Skeletal muscle tissue (tissue), 4 donors: Measurements from ENCODE around the gene TJP1. TPM values are rescaled to one million over a fixed set of nuclear protein-coding genes. Genes with fewer than 3 reads are reported as not detected.
A peak's percentile ranks its signal among the peaks of the same experiment; 100 is the strongest.
"Not testable (repeated sequence)": the region's sequence is repeated elsewhere in the genome, so short reads cannot be mapped to it uniquely, and the experiment has no call there.

Experiments
- H3K27ac ChIP-seq: one replicate; pipeline ENCODE4 v1.7.0; 2013; ENCODE audit warnings: mild to moderate bottlenecking, low read depth, low read length, inconsistent platforms
- H3K27me3 ChIP-seq, 3 donors: one replicate each; pipeline ENCODE4 v1.7.0; 2013; ENCODE audit warnings: low read length in 3 of 3; ENCODE audit not compliant: control insufficient read depth in 3 of 3, insufficient read depth in 3 of 3
- H3K36me3 ChIP-seq, 3 donors: one replicate each; pipeline ENCODE4 v1.7.0; 2013; ENCODE audit warnings: low read length in 3 of 3; ENCODE audit not compliant: control insufficient read depth in 3 of 3, insufficient read depth in 3 of 3
- H3K4me1 ChIP-seq, 3 donors: one replicate each; pipeline ENCODE4 v1.7.0; 2013; ENCODE audit warnings: low read length in 3 of 3, mild to moderate bottlenecking in 3 of 3; ENCODE audit not compliant: control insufficient read depth in 3 of 3, insufficient read depth in 3 of 3
- H3K4me3 ChIP-seq, 3 donors: one replicate each; pipeline ENCODE4 v1.7.0; 2013; ENCODE audit warnings: low read length in 3 of 3
- H3K9ac ChIP-seq, 3 donors: one replicate each; pipeline ENCODE4 v1.7.0; 2013; ENCODE audit warnings: low read length in 3 of 3, mild to moderate bottlenecking in 3 of 3, moderate library complexity in 2 of 3, low read depth in 1 of 3
- H3K9me3 ChIP-seq, 3 donors: one replicate each; pipeline ENCODE4 v1.7.0; 2013; ENCODE audit warnings: low read length in 3 of 3; ENCODE audit not compliant: control insufficient read depth in 3 of 3
- total RNA-seq: library from RNA; depleted of rRNA; stranded (reverse); fragments of >200 nt; gene quantifications from one replicate; pipeline ENCODE4 v1.2.3, GENCODE V29; 2014
- donor health status: Osteomylitis.

TJP1 gene
- total RNA-seq, 1 donor from 2014 or later, result 53.2 TPM

DNA sequence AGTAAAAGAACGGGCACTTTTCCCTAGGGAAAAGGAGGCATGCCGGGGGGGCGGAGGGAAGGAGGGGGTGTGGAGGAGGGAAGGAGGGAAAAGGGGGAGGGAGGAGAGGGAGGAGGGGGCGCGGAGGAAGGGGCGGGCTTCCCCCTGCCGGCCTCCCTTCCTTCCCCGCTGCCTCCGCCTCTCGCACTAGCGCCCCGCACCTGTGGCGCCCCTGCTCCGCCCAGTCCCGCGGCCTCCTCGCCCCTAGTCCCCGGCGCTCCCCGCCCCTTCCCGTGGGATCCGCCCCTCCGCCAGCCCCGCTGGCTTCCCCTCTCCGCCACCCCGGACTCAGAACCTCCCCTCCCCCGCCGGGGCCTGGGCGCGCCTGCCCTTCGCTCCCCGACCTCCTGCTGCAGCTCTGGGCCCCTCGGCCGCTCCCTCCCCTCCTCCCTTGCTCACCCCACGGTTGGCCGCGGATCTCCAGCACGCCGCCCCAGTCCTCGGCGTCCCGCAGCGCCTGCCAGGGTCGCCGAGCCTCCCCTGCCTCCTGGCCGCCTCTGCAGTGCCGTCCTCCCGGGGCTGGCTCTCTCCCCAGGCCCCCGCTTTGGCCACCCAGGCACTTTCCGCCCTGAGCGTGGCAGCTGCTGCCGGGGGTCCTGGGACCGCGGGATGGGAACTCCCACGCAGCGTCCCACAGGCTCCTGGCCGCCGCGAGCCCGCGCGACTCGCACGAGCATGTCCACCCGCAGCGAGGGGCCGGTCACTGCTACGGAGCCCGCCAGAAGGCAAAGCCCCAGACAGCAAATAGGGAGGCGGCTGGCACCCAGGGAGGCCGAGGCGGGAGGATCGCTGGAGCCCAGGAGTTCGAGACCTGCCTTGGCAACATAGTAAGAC, 147.4 kb downstream of the TJP1 start:
- Histone ChIP-seq H3K27ac (no peak overlapping the region), H3K9ac (no peak overlapping the region), H3K27me3 (peaks cover 13 to 33% (median 18%) of the 10 kb centered on the region in 3 donors), H3K4me1 (no peaks in the 10 kb centered on the region), H3K9me3 (peaks cover 0 to 2% (median 0%) of the 10 kb centered on the region in 3 donors), H3K36me3 (no peaks in the 10 kb centered on the region), H3K4me3 (peak overlapping the region in 2 of 3 donors; percentile 9 to 49)

DNA sequence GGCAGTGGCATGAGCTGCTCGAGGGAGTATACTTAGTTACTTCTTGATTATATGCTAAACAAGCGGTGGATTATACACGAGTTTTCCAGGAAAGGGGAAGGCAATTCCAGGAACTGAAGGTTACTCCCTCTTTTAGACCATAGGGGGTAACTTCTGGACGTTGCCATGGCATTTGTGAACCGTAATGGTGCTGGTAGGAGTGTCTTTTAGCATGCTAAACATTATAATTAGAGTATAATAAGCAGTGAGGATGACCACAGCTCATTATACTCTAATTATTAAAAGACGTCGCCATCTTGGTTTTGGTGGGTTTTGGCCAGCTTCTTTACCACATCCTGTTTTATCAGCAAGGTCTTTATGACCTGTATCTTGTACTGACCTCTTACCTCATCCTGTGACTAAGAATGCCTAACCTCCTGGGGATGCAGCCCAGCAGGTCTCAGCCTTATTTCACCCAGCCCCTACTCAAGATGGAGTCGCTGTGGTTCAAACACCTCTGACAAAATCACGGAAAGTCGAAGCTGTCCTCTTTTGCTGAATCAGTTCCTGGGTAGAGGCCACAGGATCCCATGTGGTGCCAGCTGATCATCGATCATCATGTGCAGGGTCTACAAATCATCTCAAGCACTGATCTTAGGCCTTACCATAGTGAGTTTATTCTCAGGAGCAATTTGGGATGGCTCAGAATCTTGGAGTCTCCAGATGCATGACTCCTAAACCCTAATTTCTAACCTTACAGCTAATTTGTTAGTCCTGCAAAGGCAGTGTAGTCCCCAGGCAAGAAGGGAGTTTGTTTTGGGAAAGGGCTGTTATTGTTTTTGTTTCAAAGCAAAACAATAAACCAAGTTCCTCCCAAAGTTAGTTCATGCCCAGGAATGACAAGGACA, 149.1 kb downstream of the TJP1 start:
- no peak overlapping the region for H3K9ac ChIP-seq
- peaks cover 0 to 2% (median 0%) of the 10 kb centered on the region in 3 donors for H3K9me3 ChIP-seq
- H3K4me3 ChIP-seq, result no peak overlapping the region
- peaks cover 13 to 26% (median 18%) of the 10 kb centered on the region in 3 donors for H3K27me3 ChIP-seq
- H3K27ac ChIP-seq, result no peak overlapping the region
- H3K36me3 ChIP-seq, result no peaks in the 10 kb centered on the region
- no peaks in the 10 kb centered on the region for H3K4me1 ChIP-seq

DNA sequence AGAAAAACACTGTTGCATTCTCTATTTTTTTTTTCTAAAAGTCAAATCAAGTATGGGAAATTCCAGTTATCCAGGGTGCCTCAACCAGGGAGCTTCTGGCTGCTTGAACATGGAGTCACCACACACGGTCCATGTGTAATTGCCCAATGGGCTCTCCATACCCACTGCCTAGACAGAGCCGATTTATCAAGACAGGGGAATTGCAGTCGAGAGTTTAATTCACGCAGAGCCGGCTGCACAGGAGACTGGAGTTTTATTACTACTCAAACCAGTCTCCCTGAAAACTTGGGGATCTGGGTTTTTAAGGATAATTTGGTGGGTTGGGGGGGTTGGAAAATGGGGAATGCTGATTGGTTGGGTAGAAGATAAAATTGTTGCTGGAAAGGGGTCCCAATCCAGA, 149.8 kb downstream of the TJP1 start:
- Histone ChIP-seq H3K27me3 (peaks cover 13 to 21% (median 18%) of the 10 kb centered on the region in 3 donors), H3K9me3 (peaks cover 0 to 2% (median 0%) of the 10 kb centered on the region in 3 donors)

DNA sequence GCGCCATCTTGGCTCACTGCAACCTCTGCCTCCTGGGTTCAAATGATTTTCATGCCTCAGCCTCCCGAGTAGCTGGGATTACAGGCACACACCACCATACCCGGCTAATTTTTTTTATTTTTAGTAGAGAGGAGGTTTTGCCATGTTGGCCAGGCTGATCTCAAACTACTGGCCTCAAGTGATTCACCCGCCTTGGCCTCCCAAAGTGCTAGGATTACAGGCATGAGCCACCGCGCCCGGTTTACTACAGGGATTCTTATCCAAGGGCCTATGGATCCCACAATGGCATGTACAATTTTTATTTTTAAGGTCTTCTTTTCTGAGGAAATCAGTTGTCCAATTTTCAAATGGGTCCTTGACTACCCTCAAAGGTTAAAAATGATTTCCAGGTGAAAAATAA, 150.2 kb downstream of the TJP1 start:
- H3K36me3 ChIP-seq, H3K9ac ChIP-seq: not testable (repeated sequence)

More for the DNA sequence above, 149.8 kb downstream of the TJP1 start:
- no peaks in the 10 kb centered on the region for H3K4me1 ChIP-seq
- no peaks in the 10 kb centered on the region for H3K36me3 ChIP-seq
- H3K27ac ChIP-seq, result no peak overlapping the region
- H3K4me3 ChIP-seq, result no peak overlapping the region
- no peak overlapping the region for H3K9ac ChIP-seq

DNA sequence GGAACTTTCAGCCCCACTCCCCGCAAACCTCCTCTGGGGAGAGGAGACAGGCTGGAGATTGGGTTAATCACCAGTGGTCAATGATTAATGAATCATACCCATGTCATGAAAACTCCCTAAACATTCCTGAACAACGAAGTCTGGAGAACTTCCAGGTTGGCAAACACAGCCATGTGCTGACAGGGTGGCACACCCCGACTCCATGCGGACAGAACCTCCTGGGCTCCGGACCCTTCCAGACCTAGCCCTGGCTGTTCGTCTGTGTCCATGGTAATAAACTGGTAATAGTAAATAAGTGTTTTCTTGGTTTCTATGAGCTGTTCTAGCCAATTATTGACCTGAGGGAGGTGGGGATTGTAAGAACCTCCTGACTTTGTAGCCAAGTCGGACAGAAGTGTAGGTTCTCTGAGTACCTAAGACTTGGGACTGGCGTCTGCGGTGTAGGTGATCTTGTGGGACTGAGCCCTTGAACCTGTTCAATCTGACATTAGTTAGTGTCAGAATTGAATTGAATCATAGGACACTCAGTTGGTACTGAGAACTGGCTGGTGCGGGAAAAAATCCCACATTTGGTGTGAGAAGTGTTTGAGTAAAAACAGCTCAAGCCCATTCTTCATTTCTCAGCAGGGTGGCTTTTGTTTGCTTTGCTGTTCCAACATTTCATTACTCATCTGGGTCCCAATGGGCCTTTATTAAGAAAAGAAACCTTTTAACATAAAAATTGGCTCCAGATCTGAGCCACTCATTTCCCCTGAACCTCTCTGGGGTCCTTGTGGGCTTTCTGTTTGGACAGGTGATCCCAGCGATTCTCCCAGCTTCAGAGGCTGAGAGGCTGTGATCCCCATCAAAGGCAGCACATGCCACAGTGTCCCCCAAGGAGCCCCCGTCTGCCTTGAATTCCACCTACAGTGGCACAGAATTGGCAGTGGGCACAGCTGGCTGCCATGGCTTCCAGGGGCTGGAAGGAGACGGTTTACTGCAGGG, 151.0 kb downstream of the TJP1 start:
- H3K36me3 ChIP-seq, result no peaks in the 10 kb centered on the region

More for the DNA sequence above, 150.2 kb downstream of the TJP1 start:
- H3K27me3 ChIP-seq, result peaks cover 13 to 18% (median 17%) of the 10 kb centered on the region in 3 donors
- H3K4me3 ChIP-seq, H3K9me3 ChIP-seq, H3K4me1 ChIP-seq, H3K27ac ChIP-seq: not testable (repeated sequence)

DNA sequence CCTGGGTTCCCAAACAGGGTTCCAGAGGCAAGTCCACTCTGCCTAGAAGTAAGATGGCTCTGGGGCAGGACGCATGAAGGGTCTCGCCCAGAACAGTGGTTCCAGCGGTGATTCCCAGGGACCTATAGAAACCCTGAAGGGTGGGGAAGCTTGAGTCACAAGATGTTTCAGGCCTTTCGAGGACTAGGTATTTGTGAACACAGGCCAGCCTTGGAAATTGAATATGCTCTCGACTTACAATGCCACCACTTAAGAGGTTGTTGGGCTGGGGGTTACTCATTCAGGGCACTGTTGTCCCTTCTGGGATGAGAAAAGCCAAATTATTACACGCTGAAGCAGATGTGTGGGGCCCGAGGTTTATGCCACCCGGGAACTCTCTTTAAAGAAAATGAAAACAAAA, 152.0 kb downstream of the TJP1 start:
- H3K36me3 ChIP-seq, result no peaks in the 10 kb centered on the region
- H3K27me3 ChIP-seq, result peaks cover 5 to 14% (median 7%) of the 10 kb centered on the region in 3 donors
- no peak overlapping the region for H3K27ac ChIP-seq
- no peak overlapping the region for H3K4me3 ChIP-seq
- H3K9ac ChIP-seq, result no peak overlapping the region
- peaks cover 0 to 2% (median 0%) of the 10 kb centered on the region in 3 donors for H3K9me3 ChIP-seq
- H3K4me1 ChIP-seq, result no peaks in the 10 kb centered on the region

More for the DNA sequence above, 151.0 kb downstream of the TJP1 start:
- H3K9ac ChIP-seq, result no peak overlapping the region
- H3K27ac ChIP-seq, result no peak overlapping the region
- no peak overlapping the region for H3K4me3 ChIP-seq
- peaks cover 0 to 2% (median 0%) of the 10 kb centered on the region in 3 donors for H3K9me3 ChIP-seq
- peaks cover 10 to 18% (median 11%) of the 10 kb centered on the region in 3 donors for H3K27me3 ChIP-seq
- H3K4me1 ChIP-seq, result no peaks in the 10 kb centered on the region

DNA sequence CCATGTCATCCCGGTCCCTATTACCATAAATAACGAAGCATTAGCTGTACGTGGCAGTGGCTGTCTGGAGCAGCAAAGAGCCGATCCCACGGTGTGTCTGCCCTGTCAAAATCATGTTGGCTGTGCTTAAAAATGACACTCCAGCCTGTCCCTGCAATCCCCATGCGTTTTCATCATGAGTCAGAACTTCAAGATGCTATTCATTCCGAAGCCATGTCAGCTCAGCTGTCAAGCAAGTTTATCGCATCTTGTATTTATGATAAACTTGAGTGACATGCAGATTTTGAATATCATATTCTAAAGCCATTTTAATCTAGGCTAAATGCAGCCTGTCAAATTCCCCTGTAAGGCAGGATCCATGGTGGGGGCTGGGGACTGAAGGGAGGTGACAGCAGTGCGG, 152.4 kb downstream of the TJP1 start:
- no peaks in the 10 kb centered on the region for H3K4me1 ChIP-seq
- H3K27me3 ChIP-seq, result peaks cover 5 to 14% (median 10%) of the 10 kb centered on the region in 3 donors
- H3K9me3 ChIP-seq, result peaks cover 0 to 2% (median 0%) of the 10 kb centered on the region in 3 donors
- no peak overlapping the region for H3K4me3 ChIP-seq
- no peak overlapping the region for H3K9ac ChIP-seq
- H3K36me3 ChIP-seq, result no peaks in the 10 kb centered on the region
- no peak overlapping the region for H3K27ac ChIP-seq

DNA sequence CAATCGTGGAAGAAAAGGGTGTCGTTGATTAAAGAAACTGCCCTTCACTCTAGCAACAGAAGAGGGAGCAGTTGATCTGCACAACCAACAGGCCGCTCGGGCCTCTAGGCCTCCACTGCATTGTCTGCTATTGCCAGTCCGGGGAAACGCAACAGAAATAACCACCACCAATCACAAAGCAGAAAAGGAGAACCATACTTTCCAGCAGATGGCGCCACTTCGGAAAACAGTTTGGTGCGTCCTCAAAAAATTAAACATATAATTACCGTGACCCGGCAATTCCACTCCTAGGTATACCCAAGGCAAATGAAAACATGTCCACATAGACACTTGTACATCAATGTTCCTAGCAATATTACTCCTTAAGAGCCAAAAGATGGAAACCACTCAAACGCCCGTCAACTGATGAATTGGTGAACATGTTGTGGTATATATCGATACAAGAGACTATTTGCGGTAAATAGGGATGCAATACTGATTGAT, 154.1 kb downstream of the TJP1 start:
- peaks cover 0 to 2% (median 0%) of the 10 kb centered on the region in 3 donors for H3K9me3 ChIP-seq
- H3K36me3 ChIP-seq, result no peaks in the 10 kb centered on the region
- no peak overlapping the region for H3K27ac ChIP-seq
- H3K4me3 ChIP-seq, result no peak overlapping the region
- no peak overlapping the region for H3K9ac ChIP-seq
- H3K27me3 ChIP-seq, result peaks cover 5 to 14% (median 6%) of the 10 kb centered on the region in 3 donors
- H3K4me1 ChIP-seq, result no peaks in the 10 kb centered on the region

DNA sequence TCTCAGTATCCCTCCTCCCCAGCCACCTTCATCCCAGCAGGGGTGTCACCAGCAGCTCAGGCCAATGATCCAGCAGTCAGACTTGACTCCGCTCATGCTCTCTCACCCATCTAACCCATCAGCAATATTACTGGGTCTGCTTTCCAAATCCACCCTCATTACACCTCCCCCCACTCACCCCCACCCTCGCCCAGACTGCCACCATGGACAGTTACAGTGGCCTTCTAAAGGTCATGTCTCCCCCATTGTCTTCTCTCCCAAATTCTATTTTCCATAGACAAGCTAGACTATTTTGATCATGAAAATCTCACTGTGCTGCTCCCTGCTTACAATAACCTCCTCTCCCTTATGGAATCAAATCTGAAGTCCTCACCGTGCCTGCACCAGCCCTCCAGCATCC, 156.0 kb downstream of the TJP1 start:
- Histone ChIP-seq H3K9ac (no peak overlapping the region), H3K9me3 (peaks cover 0 to 2% (median 0%) of the 10 kb centered on the region in 3 donors), H3K36me3 (no peaks in the 10 kb centered on the region), H3K4me1 (no peaks in the 10 kb centered on the region), H3K4me3 (no peak overlapping the region), H3K27ac (no peak overlapping the region), H3K27me3 (peaks cover 0 to 9% (median 6%) of the 10 kb centered on the region in 3 donors)
